WI38 (cell line): Measurements from ENCODE around the gene SLC27A5.
"Not testable (repeated sequence)": the region's sequence is repeated elsewhere in the genome, so short reads cannot be mapped to it uniquely, and the experiment has no call there.

Source experiments
- H3K4me3 ChIP-seq: 2 replicates; pipeline ENCODE4 v1.5.1; 2011; ENCODE audit warnings: low read depth, mild to moderate bottlenecking, control low read depth, low read length
- TF ChIP-seq, protein P1 (sequence below): IDR thresholded peaks from 2 replicates; pipeline ENCODE4 v1.5.1; 2012; ENCODE audit warnings: low read depth, mild to moderate bottlenecking, control low read depth, low read length

The SLC27A5 gene

DNA sequence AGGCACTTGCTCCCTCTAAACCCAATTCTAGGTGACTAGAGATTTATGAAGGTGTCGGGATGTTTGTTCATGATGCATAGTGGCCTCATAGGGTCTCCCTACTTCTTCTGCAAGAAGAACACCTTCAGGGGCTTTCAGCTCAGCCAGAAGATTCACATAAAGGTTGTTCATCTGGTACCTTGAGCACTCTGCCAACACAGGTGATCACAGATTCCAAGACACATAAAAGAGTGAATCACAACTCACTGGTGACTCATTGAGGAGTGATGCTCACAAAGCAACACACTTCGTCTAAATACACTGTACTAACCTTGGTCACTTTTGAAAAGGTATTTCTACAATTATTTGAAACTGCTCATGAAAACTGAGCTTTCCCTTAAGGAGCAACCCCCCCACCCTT, 51.8 kb downstream of the SLC27A5 start:
- TF ChIP-seq, protein P1, sequence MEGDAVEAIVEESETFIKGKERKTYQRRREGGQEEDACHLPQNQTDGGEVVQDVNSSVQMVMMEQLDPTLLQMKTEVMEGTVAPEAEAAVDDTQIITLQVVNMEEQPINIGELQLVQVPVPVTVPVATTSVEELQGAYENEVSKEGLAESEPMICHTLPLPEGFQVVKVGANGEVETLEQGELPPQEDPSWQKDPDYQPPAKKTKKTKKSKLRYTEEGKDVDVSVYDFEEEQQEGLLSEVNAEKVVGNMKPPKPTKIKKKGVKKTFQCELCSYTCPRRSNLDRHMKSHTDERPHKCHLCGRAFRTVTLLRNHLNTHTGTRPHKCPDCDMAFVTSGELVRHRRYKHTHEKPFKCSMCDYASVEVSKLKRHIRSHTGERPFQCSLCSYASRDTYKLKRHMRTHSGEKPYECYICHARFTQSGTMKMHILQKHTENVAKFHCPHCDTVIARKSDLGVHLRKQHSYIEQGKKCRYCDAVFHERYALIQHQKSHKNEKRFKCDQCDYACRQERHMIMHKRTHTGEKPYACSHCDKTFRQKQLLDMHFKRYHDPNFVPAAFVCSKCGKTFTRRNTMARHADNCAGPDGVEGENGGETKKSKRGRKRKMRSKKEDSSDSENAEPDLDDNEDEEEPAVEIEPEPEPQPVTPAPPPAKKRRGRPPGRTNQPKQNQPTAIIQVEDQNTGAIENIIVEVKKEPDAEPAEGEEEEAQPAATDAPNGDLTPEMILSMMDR, result no peak
- no peak overlapping the region for H3K4me3 ChIP-seq

DNA sequence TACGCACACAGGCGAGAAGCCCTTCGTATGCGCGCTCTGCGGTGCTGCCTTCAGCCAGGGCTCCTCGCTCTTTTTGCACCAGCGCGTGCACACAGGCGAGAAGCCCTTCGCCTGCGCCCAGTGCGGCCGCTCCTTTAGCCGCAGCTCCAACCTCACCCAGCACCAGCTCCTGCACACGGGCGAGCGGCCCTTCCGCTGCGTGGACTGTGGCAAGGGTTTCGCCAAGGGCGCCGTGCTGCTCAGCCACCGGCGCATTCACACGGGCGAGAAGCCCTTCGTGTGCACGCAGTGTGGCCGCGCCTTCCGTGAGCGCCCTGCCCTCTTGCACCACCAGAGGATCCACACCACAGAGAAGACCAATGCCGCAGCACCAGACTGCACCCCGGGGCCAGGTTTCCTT, 55.7 kb downstream of the SLC27A5 start:
- H3K4me3 ChIP-seq, result no peak overlapping the region
- TF ChIP-seq, protein P1, result no peak

GRCh38 chr19:58455306-58455705, 56.5 kb downstream of the SLC27A5 start:
- TF ChIP-seq, protein P1, result no peak
- H3K4me3 ChIP-seq, result no peak overlapping the region

DNA sequence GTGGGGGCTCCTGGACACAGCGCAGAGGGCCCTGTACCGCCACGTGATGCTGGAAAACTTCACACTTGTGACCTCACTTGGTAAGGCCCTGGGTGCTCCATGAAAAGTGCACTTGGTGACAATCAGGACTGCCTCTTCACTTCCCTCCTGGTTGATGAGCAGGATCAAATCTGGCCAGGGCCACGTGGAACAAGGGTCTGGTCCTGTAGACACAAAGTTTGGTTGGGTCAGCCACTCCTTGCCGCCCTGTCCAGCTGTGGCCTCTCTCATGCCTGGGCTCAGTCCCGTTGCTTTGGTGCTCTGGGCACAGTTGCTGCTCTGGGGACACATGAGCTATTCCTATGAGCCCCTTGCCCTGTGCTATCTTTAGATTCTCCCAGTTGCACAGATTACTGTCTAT, 58.0 kb downstream of the SLC27A5 start:
- H3K4me3 ChIP-seq, result no peak overlapping the region
- TF ChIP-seq, protein P1, result no peak

- peak within 1 kb of the TSS; percentile 80 for H3K4me3 ChIP-seq
Observed at GRCh38 chr19:58451358-58452101, 60.3 kb downstream of the SLC27A5 start, which contains the start of gene ZNF324B. TSS of gene ZNF324B (plus strand) at chr19:58451622. CDS start at chr19:58453702, 2,080 bp downstream.

GRCh38 chr19:58450856-58451357, 60.9 kb downstream of the SLC27A5 start:
- TF ChIP-seq, protein P1, result no peak
- peak overlapping the region; percentile 80 for H3K4me3 ChIP-seq

More at GRCh38 chr19:58451358-58452101, 60.3 kb downstream of the SLC27A5 start, which contains the start of gene ZNF324B:
- TF ChIP-seq, protein P1, result no peak

GRCh38 chr19:58449980-58450379, 61.8 kb downstream of the SLC27A5 start:
- not testable (repeated sequence) for H3K4me3 ChIP-seq

DNA sequence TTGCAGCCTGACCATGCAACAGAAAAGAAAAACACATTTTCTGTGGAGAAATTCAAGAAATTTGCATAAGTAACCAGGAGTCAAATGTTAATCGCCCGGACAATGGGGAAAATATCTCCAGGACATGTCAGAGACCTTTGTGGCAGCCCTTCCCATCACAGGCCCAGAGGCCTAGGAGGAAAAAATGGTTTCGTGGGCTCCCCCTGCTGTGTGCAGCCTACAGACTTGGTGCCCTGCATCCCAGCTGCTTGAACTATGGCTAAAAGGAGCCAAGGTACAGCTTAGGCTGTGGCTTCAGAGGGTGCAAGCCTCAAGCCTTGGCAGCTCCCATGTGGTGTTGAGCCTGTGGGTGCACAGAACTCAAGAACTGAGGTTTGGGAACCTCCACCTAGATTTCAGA, 62.9 kb downstream of the SLC27A5 start:
- H3K4me3 ChIP-seq, result not testable (repeated sequence)
